ENCODE results near the gene EPB41L1. TPM values are rescaled to one million over a fixed set of nuclear protein-coding genes. Genes with fewer than 3 reads are reported as not detected.

Gene EPB41L1
- total RNA-seq, 1 donor from 2014 or later, result 5.0 TPM

DNA sequence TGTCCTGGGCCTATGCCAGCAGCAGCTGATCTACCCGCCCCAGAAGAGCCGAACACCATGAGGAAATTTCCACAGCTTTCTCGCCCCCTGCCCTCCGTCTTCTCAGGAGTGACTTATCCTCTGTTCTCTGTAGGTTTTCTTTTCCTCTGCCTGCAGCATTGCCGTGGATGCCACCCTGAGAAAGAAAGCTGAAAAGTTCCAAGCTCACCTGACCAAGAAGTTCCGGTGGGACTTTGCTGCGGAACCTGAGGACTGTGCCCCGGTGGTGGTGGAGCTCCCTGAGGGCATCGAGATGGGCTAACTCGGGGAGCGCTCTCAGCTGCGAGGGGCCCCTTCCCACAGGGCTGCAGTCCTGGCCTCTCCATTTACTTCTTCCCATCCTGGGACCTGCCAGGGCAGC, 100.9 kb downstream of the EPB41L1 start:
- DNase-seq (ENCODE audit: low spot score), result no peak
- no peak for ATAC-seq

DNA sequence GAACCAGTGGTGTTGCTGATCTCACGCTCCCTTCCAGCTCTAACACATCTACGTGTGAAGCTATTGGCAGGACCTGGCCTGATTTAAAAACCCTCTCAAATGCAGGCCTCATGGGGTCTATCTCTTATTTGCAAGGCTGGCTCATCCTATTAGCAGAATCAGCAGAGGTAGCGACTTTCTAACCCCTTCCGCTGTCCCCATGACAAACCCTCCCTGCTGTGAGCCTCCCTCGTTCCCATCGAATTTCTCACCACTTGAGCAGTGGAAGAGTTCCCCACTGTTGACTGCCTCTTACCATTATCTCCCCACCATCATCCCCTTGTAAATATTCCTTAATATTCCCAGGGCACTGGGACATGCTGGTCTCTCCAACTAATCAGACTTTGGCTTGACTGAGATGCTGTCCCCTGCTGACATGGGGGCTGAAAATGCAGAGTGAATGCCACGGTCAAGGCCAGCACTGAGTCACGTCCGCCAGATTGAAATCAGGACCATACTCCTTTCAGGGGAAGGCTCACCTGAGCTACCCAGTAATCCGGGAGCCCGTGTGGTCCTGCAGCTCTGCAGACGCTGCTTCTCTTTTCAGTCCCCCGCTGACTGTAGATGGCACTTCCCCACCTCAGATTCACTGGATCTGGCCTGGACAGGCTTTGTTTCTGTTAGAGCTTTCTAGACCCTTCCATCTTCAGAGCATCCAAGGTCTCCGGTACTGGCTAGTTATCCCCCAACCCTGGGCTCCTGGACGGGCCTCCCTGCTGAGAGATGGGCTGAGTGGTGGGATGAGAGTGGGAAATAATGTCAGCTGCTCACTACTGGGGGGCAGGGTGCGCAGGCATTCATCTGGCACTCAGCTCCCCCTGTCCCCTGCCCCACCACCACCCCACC, 104.9 kb downstream of the EPB41L1 start:
- DNase-seq (ENCODE audit: low spot score), result no peak
- ATAC-seq, result no peak

DNA sequence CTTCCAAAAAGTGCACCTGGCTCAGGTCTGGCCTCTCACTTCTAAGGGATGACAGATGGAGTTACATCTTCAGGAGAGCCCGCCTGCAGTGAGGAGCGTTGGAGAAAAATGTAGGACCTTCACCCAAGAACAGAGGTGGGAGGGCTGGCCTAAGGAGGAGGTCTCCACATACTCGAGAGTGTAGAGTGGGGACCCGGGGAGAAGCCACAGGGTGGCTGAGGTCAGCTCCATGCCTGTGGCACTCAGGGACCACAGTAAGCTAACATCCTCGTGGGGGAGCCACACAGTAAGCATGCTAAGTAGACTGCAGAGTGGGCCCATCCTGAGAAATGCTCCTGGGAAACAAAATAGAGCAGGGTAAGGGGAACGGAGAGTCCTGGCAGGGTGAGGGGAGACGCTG, 105.8 kb downstream of the EPB41L1 start:
- DNase-seq (ENCODE audit: low spot score), result no peak

DNA sequence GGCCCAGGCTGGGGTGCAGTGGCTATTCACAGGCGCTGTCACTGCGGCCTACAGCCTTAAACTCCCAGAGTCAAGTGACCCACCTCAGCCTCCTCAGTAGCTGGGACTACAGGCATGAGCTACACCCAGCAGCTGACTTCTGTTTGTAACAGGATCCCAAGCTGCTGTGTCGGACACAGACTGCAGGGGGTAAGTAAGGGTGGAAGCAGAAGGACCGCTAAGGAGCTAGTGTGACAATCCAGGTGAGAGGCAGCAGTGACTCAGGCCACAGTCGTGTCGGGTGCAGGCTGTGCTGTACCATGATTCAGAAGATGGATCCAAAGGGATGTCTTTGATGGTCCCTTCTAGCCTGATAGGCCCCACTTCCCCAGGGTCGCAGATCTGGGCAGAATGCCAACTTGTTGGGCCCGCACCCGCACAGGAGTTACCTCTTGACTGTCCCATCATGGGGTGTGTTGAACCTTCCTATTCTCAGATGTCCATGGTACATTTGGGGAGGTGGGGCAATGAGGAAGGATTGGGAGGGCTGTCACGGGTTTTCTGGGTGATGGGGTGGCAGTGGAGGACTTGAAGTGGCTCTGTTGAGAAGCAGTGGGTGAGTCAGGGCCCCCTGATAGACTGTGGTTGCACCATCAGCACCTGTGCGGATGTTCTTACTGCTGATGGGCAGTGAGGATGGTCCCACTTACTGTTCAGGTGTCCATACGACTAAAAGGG, 107.0 kb downstream of the EPB41L1 start:
- ATAC-seq (no peak), DNase-seq (ENCODE audit: low spot score) (no peak)

More for the DNA sequence above, 105.8 kb downstream of the EPB41L1 start:
- ATAC-seq, result no peak

DNA sequence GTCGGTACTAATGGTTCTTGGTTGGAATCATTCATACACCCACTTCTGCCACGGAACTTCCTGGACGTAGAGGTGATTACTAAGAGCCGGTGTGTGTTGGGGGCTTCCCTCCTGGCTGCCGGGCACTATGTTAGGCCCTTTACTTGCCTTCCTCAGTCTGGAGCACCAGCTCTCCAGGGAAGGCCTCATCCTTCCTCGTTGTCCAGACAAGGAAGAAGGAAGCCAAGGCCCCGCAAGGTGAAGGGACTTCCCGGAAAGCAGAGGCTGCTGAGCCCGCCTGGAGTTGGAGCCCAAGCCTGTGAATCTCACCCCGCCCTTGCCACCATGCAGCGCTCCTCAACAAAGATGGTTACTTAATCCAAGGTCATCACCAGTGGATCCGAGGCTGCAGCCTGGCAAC, 107.9 kb downstream of the EPB41L1 start:
- DNase-seq (ENCODE audit: low spot score), result no peak
- ATAC-seq, result no peak

DNA sequence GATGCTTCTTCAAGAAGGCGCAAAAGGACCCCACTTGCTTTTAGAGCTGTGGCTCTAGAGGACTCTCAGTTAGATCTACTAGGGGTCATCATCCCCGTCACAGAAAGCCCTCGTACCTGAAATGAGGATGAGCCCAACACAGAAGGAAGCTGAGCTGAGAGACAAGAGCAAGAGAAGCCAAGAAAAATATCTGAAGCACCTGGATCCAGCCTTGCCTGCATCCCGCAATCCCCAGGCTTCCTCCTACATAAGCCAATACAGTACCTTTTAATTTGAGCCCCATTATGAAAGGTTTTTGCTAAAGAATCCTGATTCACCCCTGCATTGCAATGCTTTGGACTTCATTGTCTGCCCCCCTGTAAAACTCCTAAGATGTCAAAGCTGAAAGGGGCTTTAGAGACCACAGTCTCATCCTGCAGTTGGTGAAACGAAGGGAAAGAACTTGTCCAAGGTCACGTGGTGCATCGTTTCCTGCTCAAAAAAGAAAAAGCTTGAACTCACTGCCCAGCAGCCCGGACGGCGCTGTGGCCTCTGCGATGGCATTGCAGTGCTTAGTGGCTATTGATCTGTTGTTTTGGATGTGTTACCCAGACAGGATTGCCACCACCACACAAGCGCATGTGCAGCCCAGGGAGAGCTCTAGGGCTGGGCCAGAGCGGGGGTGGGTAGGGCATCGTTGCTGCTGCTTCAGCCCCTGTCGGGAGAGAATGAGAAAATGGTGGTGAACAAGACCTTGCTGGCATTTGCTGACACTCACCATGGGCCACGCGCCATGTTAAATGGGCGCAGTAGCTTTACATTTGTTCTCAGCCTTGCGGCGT, 110.1 kb downstream of the EPB41L1 start:
- ATAC-seq, result no peak
- no peak for DNase-seq (ENCODE audit: low spot score)

DNA sequence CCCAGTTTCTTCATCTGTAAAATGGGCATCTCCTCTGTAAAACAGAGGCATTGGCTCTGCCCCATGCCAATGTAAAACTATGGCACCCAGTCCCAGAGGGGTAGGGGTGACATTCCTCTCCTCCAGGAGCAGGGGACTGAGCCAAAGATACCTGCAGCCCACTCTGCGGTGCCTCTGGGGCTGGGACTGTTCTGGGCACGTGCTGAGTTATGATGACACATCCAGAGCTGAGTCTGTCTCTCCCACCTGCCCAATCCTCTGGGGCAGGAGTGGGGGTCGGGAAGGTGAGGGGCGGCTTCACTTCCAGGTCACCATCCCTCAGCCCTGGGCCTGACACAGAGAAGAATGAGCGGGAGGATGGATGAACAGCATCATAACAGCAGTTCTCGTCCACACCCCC, 111.6 kb downstream of the EPB41L1 start:
- ATAC-seq (no peak), DNase-seq (ENCODE audit: low spot score) (no peak)

DNA sequence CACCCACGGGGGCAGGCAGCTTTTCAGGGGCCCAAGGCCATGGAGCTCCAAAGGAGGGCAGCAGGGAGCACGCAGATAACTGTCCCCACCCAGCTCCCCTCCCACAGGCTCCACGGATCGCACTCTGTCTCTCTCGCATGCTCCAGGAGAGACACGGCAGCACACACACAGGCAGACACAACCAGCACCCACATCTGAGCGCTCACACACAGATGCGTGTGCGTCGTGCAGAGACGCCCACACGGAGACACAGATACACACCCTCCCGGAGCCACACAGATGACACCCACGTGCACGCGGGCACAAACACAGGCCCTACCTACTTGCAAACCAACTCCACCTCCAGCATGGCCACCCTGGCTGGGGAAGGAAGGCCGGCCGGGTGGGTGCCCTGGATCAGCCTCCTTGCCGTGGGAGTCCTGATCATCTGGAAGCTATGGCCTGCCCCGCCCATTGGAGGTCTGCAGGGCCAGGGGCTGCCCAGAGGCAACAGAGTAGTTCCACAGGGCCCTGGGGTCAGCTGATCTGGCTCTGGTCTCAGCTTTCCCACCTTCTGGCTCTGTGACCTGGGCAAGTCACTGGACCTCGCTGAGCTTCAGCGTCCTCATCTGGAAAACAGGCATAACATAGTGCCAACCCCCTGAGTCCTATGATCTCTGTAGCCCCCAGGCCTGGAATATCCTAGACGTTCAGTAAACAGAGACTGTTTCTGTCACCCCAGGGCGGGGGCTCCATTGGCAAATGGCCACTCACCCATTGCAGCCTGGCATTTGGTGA, 113.3 kb downstream of the EPB41L1 start:
- no peak for DNase-seq (ENCODE audit: low spot score)
- no peak for ATAC-seq

DNA sequence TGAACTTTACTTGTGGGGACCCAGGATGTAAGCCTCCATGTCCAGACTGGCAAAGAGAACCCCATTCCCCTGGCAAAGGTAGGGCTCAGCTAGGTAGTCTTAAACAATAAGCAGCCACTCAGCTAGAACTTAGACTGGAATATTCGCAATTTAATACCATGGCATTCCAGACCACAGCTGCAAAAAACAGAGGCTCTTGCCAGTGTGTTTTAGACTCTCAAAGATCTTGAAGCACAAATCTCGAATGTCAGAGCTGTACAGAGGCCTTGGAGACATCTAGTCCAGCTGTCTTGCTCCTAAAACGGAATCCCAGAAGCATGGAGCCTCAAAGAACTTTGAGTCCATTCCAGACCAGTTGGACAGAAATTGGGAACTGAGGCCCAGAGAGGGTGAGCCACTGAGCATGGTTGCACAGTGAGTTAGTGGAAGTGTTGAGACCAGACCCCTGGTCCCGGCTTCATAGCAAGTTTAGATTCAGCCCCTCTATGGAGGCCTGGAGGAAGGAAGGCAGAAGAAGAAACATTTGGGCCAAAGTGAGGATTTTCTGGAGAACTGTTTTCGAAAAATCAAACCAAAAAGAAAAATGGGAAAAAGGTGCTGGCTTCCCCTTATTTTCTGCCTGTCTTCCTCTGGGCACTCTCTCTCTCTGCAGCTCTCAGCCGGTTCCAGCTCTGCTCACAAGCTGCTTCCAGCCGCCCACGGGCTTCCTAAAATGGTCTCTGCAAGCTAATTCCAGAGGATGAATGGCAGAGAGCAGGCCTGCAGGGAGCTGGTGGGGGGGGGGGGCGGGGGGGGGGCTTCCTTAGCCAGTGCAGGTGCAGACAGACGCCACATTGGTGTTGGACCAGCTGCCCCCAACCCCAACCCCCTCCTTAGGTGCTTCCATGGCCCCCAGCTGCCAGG, 114.2 kb downstream of the EPB41L1 start:
- DNase-seq (ENCODE audit: low spot score) (no peak), ATAC-seq (no peak)

DNA sequence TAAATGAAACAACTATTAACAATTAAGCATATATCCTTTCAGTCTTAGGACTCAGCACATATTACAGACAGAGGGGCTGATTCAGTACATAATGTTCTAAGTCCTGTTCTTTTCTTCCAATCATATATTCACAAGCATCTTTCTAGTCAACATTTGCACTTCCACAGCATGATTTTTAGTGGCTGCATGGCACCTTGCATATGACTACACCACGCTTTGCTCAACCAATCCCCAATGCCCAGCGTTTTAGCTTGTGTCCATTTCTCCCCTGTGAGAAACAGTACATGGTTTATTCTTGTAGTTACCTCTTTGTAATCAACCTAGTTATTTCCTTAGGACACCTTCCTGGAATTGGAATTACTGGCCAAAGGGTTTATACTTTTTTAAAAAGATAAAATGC, 115.0 kb downstream of the EPB41L1 start:
- DNase-seq (ENCODE audit: low spot score), result no peak
- no peak for ATAC-seq

DNA sequence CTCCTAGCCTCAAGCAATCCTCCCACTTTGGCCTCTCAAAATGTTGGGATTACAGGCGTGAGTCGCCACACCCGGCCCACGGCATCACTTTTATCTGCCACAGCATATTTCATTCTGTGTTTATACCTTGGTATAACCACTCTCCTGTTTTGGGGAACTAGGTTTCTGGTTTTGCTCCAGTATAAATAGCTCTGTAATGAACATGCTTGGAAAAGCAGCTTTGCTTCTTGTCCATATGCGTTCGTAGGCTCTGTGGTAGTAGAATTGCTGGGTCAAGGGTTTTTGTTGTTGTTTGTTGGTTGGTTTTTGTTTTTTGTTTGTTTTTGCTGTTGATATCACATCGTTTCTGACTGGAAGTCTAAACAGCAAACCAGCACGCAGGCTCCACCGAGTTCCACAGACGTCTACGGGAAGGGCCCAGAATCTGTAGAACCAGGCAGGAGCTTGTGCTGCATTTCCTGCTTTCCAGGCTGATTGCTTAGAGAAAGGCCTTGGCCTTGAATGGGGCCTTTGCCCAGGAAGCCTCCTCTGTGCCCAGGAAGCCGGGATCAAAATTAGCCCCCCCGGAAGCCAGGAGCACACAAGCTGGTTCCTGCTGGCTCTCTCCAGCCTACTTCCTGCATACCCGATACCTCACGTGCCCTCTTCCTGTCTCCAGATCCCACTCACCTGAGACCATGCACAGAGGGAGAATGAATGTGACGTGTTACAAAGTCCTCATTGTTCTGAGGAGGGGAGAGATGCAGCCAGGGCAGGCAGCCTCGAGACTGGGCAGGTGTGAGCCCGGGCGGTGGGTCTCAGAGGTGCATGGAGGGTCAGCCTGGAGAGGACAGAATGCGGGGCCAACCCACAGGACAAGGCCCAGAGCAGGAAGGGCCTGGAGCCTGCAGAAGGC, 116.5 kb downstream of the EPB41L1 start:
- ATAC-seq, result no peak
- DNase-seq (ENCODE audit: low spot score), result no peak

DNA sequence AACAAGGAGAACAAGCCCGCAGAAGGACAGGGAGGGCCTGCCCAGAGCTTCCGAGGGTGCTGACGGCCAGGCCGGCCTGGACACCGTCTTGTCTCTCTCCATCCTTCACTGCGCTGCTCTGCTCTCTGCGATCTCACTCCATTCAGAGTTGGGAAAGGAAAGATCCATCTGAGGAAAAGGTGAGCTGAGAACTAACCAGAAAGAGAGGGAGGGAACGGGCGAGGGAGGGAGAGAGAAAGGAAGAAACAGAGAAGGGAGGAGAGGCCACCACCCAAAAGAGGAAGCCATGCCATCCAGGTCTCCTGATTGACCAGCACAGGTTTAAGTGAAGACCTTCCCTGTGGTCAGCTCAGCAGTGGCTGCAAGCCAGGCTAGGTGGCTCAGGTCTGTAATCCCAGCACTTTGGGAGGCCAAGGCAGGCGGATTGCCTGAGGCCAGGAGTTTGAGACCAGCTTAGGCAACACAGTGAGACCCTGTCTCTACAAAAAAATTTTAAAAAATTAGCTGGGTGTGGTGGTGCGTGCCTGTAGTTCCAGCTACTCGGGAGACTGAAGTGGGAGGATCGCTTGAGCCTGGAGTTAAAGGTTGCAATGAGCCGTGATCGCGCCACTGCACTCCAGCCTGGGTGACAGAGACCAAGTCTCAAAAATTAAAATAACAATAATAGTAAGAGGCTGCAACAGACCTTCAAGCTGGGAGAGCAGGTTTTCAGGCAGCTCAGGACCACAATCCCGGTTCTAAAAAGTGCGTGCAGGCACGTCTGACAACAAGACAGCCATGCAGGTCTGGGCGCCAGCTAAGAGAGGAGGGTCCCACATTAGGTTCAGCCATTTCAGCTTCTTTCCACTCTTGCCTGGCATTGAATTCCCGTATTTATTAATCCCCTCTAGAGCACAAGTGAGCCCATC, 117.4 kb downstream of the EPB41L1 start:
- DNase-seq (ENCODE audit: low spot score) (no peak), ATAC-seq (no peak)

DNA sequence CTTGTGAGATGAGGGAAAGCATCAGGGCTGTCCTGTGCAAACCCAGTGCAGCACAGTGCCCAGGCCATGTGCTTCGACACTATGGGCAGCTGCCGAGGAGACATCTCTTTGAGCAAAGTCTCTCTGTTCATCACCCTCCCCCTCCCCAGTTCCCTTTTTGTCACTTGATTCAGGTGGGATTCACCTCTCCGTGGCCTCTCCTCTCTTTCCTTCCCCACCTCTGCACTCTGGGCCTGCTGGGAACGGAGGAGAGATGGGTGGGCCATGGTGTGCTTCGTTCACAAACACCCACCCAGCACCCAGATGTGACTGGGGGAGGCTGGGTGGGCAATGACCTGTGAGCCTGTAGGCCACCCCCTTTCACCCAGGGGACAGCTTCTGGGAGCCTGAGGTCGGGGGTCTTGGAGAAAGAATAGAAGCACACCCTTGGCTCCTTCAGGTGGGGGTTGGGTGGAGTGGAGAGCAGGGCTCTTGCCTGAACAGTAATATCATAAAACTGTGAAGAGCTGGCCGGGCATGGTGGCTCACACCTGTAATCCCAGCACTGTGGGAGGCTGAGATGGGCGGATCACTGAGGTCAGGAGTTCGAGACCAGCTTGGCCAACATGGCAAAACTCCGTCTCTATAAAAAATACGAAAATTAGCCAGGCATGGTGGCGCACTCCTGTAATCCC, 118.1 kb downstream of the EPB41L1 start:
- ATAC-seq (no peak), DNase-seq (ENCODE audit: low spot score) (no peak)

DNA sequence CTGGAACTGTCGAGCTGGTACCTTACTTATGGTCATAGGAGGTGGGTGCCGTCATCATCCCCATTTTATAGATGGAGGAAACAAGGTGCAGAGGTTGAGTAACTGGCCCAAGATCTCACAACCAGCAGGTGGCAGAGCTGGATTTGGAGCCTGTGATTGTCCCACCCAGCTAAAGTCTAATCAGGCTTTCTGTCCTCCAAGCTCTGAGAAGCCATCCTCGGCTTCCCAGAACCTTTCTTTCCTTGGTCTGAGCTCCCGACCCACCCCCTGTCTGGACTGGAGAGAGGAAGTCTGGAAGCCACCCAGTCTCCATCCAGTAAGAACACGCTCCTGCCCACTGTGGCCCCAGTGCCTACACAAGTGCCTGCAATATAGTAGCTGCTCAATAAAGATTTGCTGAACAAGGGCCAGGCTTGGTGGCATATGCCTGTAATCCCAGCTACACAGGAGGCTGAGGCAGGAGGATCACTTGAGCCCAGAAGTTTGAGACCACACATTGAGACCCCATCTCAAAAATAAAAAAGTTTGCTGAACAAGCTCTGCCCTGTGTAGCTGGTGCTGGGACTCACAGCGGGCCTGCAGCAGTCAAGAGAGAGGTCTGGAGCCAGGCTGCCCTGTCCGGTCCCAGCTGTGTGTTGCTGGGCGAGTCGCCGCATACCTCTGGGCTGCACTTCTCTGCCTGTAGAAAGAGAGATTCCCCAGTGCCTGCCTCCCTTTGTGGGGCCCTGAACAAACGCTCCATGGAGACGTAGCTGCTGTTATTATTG, 119.1 kb downstream of the EPB41L1 start:
- no peak for DNase-seq (ENCODE audit: low spot score)
- peak; percentile 33 for ATAC-seq

DNA sequence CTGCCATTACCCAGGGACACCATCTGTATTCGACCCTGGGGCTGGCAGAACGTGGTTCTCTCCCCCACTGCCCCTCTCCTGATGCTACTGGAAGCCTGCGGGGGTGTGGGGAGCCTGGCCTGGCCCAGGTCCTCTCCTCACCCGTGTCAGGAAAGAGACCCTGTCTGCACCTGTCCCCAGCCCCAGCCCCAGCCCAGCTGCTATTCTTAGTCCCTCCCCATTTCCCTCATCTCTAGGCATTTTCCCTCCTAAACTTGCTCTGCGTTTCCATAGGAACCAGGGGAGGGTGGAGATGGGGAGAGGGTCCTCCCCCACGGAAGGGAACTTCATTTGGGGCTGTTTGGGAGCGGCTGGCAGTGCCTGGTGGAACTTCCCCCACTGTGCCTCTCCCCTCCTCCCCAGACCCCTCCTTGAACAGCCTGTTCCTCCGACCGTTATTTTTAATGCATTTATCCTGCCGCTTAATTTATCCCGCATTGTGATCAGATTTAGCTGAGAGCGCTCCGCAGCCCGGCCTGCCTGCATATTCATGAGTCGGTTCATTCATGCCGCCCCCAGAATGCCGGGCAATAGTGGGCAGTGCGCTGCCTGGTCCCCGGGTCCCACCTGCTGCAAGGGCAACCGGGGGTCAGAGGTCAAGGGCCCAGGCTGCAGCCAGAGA, 119.8 kb downstream of the EPB41L1 start:
- no peak for DNase-seq (ENCODE audit: low spot score)
- ATAC-seq, result no peak

DNA sequence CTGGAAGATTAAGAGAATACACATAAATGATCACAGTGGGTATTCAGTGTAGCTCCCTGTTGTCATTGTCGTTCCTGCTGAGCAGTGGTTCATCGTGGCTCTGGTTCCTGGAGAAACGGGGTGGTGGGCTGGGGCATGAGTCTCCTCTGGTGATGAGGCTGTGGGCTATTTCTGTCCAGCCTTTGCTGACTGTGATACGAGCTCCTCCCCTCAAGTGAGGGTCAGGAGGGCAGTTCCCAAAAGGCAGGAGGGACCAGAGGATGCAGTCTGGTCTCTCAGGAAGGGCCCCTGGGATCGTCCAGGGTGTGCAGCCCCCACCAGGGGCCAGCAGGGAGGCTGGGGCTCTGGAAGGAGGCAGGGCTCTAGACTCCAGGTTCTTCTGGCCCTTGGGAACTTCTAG, 120.5 kb downstream of the EPB41L1 start:
- no peak for DNase-seq (ENCODE audit: low spot score)
- no peak for ATAC-seq

Data from left lobe of liver (tissue), 2 donors.